Liver (tissue), 9 donors: ENCODE results near the gene CRELD2. TPM values are rescaled to one million over a fixed set of nuclear protein-coding genes. Genes with fewer than 3 reads are reported as not detected.

Experiments used
- DNase-seq: peaks from one replicate; pipeline ENCODE4 v3.0.0-alpha.2; 2017; ENCODE audit warnings: low spot score
- H3K27ac ChIP-seq, 2 donors: one replicate each; pipeline ENCODE4 v1.7.0; 2013; ENCODE audit warnings: inconsistent platforms in 2 of 2, low read length in 2 of 2, control low read depth in 1 of 2, low read depth in 1 of 2, mild to moderate bottlenecking in 1 of 2
- H3K27me3 ChIP-seq, 4 donors: one replicate each; pipeline versions ENCODE4 v1.6.1 to v1.7.0; 2013; ENCODE audit warnings: low read length in 3 of 4, inconsistent platforms in 1 of 4, mild to moderate bottlenecking in 1 of 4, moderate library complexity in 1 of 4; ENCODE audit not compliant: control insufficient read depth in 4 of 4, insufficient read depth in 4 of 4
- H3K36me3 ChIP-seq, 4 donors: one replicate each; pipeline versions ENCODE4 v1.6.1 to v1.7.0; 2013; ENCODE audit warnings: low read length in 3 of 4, mild to moderate bottlenecking in 3 of 4, low read depth in 1 of 4, moderate library complexity in 1 of 4; ENCODE audit not compliant: control insufficient read depth in 4 of 4, insufficient read depth in 3 of 4
- H3K4me1 ChIP-seq, 4 donors: one replicate each; pipeline versions ENCODE4 v1.6.1 to v1.7.0; 2013; ENCODE audit warnings: low read length in 3 of 4, mild to moderate bottlenecking in 3 of 4, moderate library complexity in 1 of 4; ENCODE audit not compliant: control insufficient read depth in 4 of 4, insufficient read depth in 4 of 4
- H3K4me3 ChIP-seq, 3 donors: one replicate each; pipeline versions ENCODE4 v1.6.1 to v1.7.0; 2013; ENCODE audit warnings: low read length in 3 of 3, control low read depth in 1 of 3, low read depth in 1 of 3, mild to moderate bottlenecking in 1 of 3
- H3K9ac ChIP-seq, 2 donors: one replicate each; pipeline ENCODE4 v1.7.0; 2013; ENCODE audit warnings: low read length in 2 of 2, mild to moderate bottlenecking in 2 of 2, moderate library complexity in 2 of 2, control low read depth in 1 of 2, low read depth in 1 of 2
- H3K9me3 ChIP-seq, 4 donors: one replicate each; pipeline versions ENCODE4 v1.6.1 to v1.7.0; 2013; ENCODE audit warnings: low read length in 3 of 4; ENCODE audit not compliant: control insufficient read depth in 4 of 4
- CTCF ChIP-seq: fragments of 150-350 bp; IDR thresholded peaks from 2 replicates; pipeline ENCODE4 v1.5.1; 2017; ENCODE audit warnings: improper control_type of control experiment, low read depth, low read length; ENCODE audit not compliant: missing input control
- EGR1 ChIP-seq, 2 donors: IDR thresholded peaks; 2 replicates each; pipeline ENCODE4 v1.6.1; 2016 to 2018; ENCODE audit warnings: antibody characterized with exemption in 2 of 2, low read depth in 2 of 2
- FOXA1 ChIP-seq: IDR thresholded peaks from 2 replicates; pipeline ENCODE4 v1.6.1; 2016; ENCODE audit warnings: antibody characterized with exemption
- GABPA ChIP-seq, 2 donors: IDR thresholded peaks in 1 of 2; conservative IDR thresholded peaks in 1 of 2; 2 replicates each; pipeline ENCODE4 v1.6.1; 2016; ENCODE audit warnings: antibody characterized with exemption in 2 of 2, mild to moderate bottlenecking in 1 of 2, moderate library complexity in 1 of 2
- HNF4G ChIP-seq: IDR thresholded peaks from 2 replicates; pipeline ENCODE4 v1.6.1; 2016; ENCODE audit warnings: antibody characterized with exemption
- MAX ChIP-seq: IDR thresholded peaks from 2 replicates; pipeline ENCODE4 v1.6.1; 2016; ENCODE audit warnings: antibody characterized with exemption
- NR2F2 ChIP-seq: IDR thresholded peaks from 2 replicates; pipeline ENCODE4 v1.6.1; 2016; ENCODE audit warnings: antibody characterized with exemption
- RAD21 ChIP-seq, 2 donors: IDR thresholded peaks; 2 replicates each; pipeline ENCODE4 v1.6.1; 2016; ENCODE audit warnings: antibody characterized with exemption in 2 of 2, mild to moderate bottlenecking in 2 of 2
- REST ChIP-seq: IDR thresholded peaks from 2 replicates; pipeline ENCODE4 v1.6.1; 2016; ENCODE audit warnings: antibody characterized with exemption, mild to moderate bottlenecking
- RXRA ChIP-seq, 2 donors: IDR thresholded peaks; 2 replicates each; pipeline ENCODE4 v1.6.1; 2017 to 2018; ENCODE audit warnings: antibody characterized with exemption in 2 of 2, mild to moderate bottlenecking in 1 of 2
- SP1 ChIP-seq: IDR thresholded peaks from 2 replicates; pipeline ENCODE4 v1.6.1; 2018; ENCODE audit warnings: antibody characterized with exemption, mild to moderate bottlenecking
- TAF1 ChIP-seq: conservative IDR thresholded peaks from 2 replicates; pipeline ENCODE4 v1.6.1; 2016; ENCODE audit warnings: antibody characterized with exemption, mild to moderate bottlenecking
- YY1 ChIP-seq: IDR thresholded peaks from 2 replicates; pipeline ENCODE4 v1.6.1; 2016; ENCODE audit warnings: antibody characterized with exemption, mild to moderate bottlenecking
- ZBTB33 ChIP-seq: IDR thresholded peaks from 2 replicates; pipeline ENCODE4 v1.6.1; 2016; ENCODE audit warnings: antibody characterized with exemption
- WGBS: extraction: QIAGEN DNeasy Blood & Tissue Kit; methylation state at CpG from one replicate; pipeline ENCODE4 v1.1.7; 2013; 5-methylcytosine and 5-hydroxymethylcytosine counted together
- polyA plus RNA-seq, 2 donors: library from polyadenylated mRNA; stranded (reverse) in 1 of 2; unstranded in 1 of 2; fragments of 200-250 nt in 1 of 2; fragments of >200 nt in 1 of 2; fragmentation: Nextera tagmentation in 1 of 2; extraction: Ambion mirVana in 1 of 2; gene quantifications; one replicate each; pipeline versions ENCODE4 v1.2.1 to v1.2.3, GENCODE V29; 2013 to 2015
- total RNA-seq, 2 donors: library from RNA; depleted of rRNA; stranded (reverse); fragments of >200 nt; gene quantifications; one replicate each; pipeline ENCODE4 v1.2.3, GENCODE V29; 2014
- donor health status: healthy.
- donor health status: healthy.
- donor health status: healthy.
- donor health status: healthy.
- donor health status: healthy.

The CRELD2 gene
- total and polyA plus RNA-seq, 4 donors: 17.2 to 98.1 (median 57.1) TPM

GRCh38 chr22:49922926-49923325 is 4.5 kb downstream of the CRELD2 start:
- no peaks in the 10 kb centered on the region for H3K27me3 ChIP-seq
- no peak overlapping the region for H3K27ac ChIP-seq
- peaks cover 0 to 10% (median 7%) of the 10 kb centered on the region in 4 donors for H3K4me1 ChIP-seq
- H3K9me3 ChIP-seq: no peaks in the 10 kb centered on the region
- no peak overlapping the region for H3K9ac ChIP-seq
- H3K4me3 ChIP-seq: no peak overlapping the region
- no peak for TF ChIP-seq HNF4G
- TF ChIP-seq CTCF: no peak
- TF ChIP-seq FOXA1: no peak
- TF ChIP-seq ZBTB33: no peak
- TF ChIP-seq MAX: no peak
- TF ChIP-seq REST: no peak
- TF ChIP-seq RAD21 (IDR thresholded peaks at IDR 0.05): no peak
- peaks cover 6 to 24% (median 14%) of the 10 kb centered on the region in 4 donors for H3K36me3 ChIP-seq
- 92% methylated on average over 25 of the region's 25 CpGs for WGBS
- no peak for DNase-seq

GRCh38 chr22:49923445-49923844 is 5.0 kb downstream of the CRELD2 start:
- Histone ChIP-seq H3K9me3 (no peaks in the 10 kb centered on the region), H3K9ac (no peak overlapping the region), H3K4me3 (no peak overlapping the region), H3K4me1 (peaks cover 0 to 10% (median 7%) of the 10 kb centered on the region in 4 donors), H3K27me3 (no peaks in the 10 kb centered on the region), H3K27ac (no peak overlapping the region), H3K36me3 (peaks cover 6 to 24% (median 14%) of the 10 kb centered on the region in 4 donors)
- DNase-seq: no peak
- TF ChIP-seq NR2F2: no peak
- TF ChIP-seq TAF1: no peak
- no peak for TF ChIP-seq REST
- TF ChIP-seq GABPA (IDR thresholded peaks at IDR 0.05 in 1 of 2, conservative IDR thresholded peaks at IDR 0.05 in 1 of 2): no peak
- TF ChIP-seq RAD21 (IDR thresholded peaks at IDR 0.05): no peak
- no peak for TF ChIP-seq ZBTB33
- no peak for TF ChIP-seq RXRA (IDR thresholded peaks at IDR 0.05)
- TF ChIP-seq YY1: no peak
- no peak for TF ChIP-seq SP1
- no peak for TF ChIP-seq MAX
- no peak for TF ChIP-seq EGR1 (IDR thresholded peaks at IDR 0.05; ENCODE audit: low read depth in 2 of 2)
- no peak for TF ChIP-seq HNF4G
- WGBS: 76% methylated on average over 16 of the region's 16 CpGs
